Aorta (tissue), 5 donors: Measurements from ENCODE around the gene SEMA4B. TPM values are rescaled to one million over a fixed set of nuclear protein-coding genes. Genes with fewer than 3 reads are reported as not detected.

Experiments
- ATAC-seq: fragments of 200-7000 bp; cut with Tn5 transposase; one replicate; pipeline ENCODE4 v1.9.1; 2022; ENCODE audit warnings: moderate library complexity; ENCODE audit not compliant: low FRiP score
- DNase-seq, 2 donors: peaks; one replicate each; pipeline ENCODE4 v3.0.0-alpha.2; 2020
- H3K27ac ChIP-seq, 2 donors: one replicate each; pipeline ENCODE4 v1.5.1; 2013; ENCODE audit warnings: low read length in 2 of 2, mild to moderate bottlenecking in 2 of 2, moderate library complexity in 2 of 2, control low read depth in 1 of 2, inconsistent platforms in 1 of 2, low read depth in 1 of 2
- H3K27me3 ChIP-seq, 2 donors: one replicate each; pipeline ENCODE4 v1.6.1; 2013; ENCODE audit warnings: control low read depth in 1 of 2, low read length in 1 of 2, mild to moderate bottlenecking in 1 of 2, moderate library complexity in 1 of 2; ENCODE audit not compliant: insufficient read depth in 2 of 2, control insufficient read depth in 1 of 2
- H3K36me3 ChIP-seq, 2 donors: one replicate each; pipeline ENCODE4 v1.6.1; 2013; ENCODE audit warnings: control low read depth in 1 of 2, low read length in 1 of 2, mild to moderate bottlenecking in 1 of 2; ENCODE audit not compliant: insufficient read depth in 2 of 2, control insufficient read depth in 1 of 2
- H3K4me1 ChIP-seq, 2 donors: one replicate each; pipeline ENCODE4 v1.6.1; 2013; ENCODE audit warnings: low read length in 2 of 2, control low read depth in 1 of 2, mild to moderate bottlenecking in 1 of 2, moderate library complexity in 1 of 2; ENCODE audit not compliant: insufficient read depth in 2 of 2, control insufficient read depth in 1 of 2
- H3K4me3 ChIP-seq, 2 donors: one replicate each; pipeline ENCODE4 v1.5.1; 2013; ENCODE audit warnings: low read length in 2 of 2, control low read depth in 1 of 2, mild to moderate bottlenecking in 1 of 2
- H3K9me3 ChIP-seq: one replicate; pipeline ENCODE4 v1.6.1; 2013; ENCODE audit warnings: mild to moderate bottlenecking, low read length; ENCODE audit not compliant: control insufficient read depth
- WGBS, 2 donors: extraction: QIAGEN DNeasy Blood & Tissue Kit; methylation state at CpG; one replicate each; pipeline ENCODE4 v1.1.7; 2013; 5-methylcytosine and 5-hydroxymethylcytosine counted together
- intact Hi-C, 2 donors: fragments of 100-400 bp; cut with DNase I; formaldehyde crosslinking; loops; one replicate each; pipeline versions ENCODE4 v1.14.2 to v1.15.0; 2022
- polyA plus RNA-seq, 2 donors: library from polyadenylated mRNA; stranded (reverse); fragments of 200-250 nt; gene quantifications; one replicate each; pipeline ENCODE4 v1.2.3, GENCODE V29; 2013
- total RNA-seq, 2 donors: library from RNA; stranded (reverse); fragmentation: NEBNext Ultra II Directional; extraction: Animal tissue kit (Norgen Biotek cat#: 25700); gene quantifications; one replicate each; pipeline ENCODE4 v1.2.1, GENCODE V29; 2021
- donor health status: healthy with polysubstance abuse.
- donor health status: Bipolar disorder and iron deficiency.
- donor health status: DM: no; HTN: no; CAD: no.
- donor health status: DM: no; HTN: no; CAD: no.
- donor health status: DM: yes; HTN: yes; CAD: no.

Gene SEMA4B
- total and polyA plus RNA-seq, 4 donors: 9.7 to 30.4 (median 15.1) TPM

DNA sequence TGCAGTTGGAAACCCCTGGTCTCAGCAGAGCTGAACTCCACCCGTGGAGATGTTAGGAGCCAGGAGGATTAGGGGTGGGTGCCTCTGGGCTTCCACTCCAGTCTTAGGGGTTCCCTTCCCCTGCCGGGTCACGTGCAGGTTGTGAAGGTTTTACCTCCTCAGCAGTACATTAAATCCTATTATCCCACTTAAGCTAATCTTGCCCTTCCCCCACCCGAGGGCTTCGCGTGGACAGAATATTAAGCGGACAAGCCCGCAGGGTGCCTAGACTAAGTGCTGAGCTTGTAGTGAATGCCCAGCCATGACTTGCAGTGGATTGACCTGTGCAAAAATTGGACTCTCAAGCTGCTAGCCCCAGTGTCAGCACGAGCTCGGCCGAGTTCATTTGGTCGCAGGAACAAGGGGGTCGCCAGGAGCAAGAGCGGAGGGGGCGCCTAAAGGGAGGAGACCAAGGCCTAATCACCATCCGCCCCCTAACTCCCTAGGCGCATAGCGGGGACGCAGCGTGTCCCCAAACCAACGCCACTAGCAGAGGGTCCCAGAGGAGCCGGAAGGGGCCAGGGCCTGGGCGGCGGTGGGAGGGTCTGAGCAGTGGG is 498 bp upstream of the SEMA4B start:
- DNase-seq (peak in 1 of 2 donors; percentile 46), ATAC-seq (no peak)
- WGBS, 2 donors: 13 to 14% methylated on average over 21 to 24 of the region's 24 CpGs
- no peaks in the 10 kb centered on the region for H3K36me3 ChIP-seq
- H3K4me3 ChIP-seq: peak overlapping the region; percentile 68 to 73
- H3K27me3 ChIP-seq: no peaks in the 10 kb centered on the region
- no peaks in the 10 kb centered on the region for H3K4me1 ChIP-seq
- intact Hi-C loops: no loop called here
- H3K9me3 ChIP-seq: no peaks in the 10 kb centered on the region
- H3K27ac ChIP-seq: no peak overlapping the region

DNA sequence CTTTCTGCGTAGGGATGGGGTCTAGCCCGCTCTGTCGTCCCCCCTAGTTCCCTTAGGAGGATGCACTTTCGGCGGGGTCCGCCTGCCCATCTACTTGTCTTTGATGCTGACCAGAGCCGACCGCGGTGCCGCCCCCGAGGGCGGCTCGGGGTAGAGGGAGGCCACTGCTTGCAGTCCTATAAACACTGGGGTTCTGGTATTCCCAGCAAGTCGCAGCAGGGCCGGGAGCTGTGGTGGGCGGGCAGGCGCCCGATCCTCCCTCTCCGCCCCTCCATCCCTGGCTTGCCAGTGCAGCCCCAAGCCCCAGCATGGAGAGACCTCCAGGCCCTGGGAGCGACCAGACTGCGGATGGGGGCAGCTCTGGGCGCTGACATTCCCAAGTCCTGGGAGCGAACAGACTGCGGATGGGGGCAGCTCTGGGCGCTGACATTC is 830 bp downstream of the SEMA4B start:
- 7 to 11% methylated on average over 24 to 25 of the region's 25 CpGs for WGBS, 2 donors
- Histone ChIP-seq H3K9me3 (no peaks in the 10 kb centered on the region), H3K27me3 (no peaks in the 10 kb centered on the region), H3K36me3 (no peaks in the 10 kb centered on the region), H3K4me3 (peak overlapping the region; percentile 68 to 73), H3K27ac (no peak overlapping the region), H3K4me1 (no peaks in the 10 kb centered on the region)
- intact Hi-C loops: no loop called here
- DNase-seq (no peak), ATAC-seq (peak; percentile 31)

DNA sequence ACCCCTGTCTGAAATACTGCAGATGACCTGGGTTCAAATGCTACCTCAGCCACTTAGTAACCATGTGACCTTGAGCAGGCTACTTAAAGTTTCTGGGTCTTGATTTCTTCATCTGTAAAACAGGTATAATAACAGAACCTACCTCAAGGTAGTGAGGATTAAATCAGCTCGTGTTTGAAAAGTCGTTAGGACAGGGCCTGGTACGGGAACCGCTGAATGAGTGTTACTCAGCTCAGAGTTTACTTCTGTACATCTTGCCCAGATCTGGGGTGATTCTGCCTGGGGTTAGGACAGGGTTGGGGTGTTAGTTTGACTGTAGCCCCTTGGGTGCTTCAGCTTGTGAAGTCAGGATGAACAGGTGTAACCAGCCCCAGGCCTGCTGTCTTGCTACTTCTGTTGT is 1.8 kb downstream of the SEMA4B start:
- Histone ChIP-seq H3K9me3 (no peaks in the 10 kb centered on the region), H3K4me1 (no peaks in the 10 kb centered on the region), H3K36me3 (no peaks in the 10 kb centered on the region), H3K27me3 (no peaks in the 10 kb centered on the region), H3K27ac (no peak overlapping the region), H3K4me3 (no peak overlapping the region)
- DNase-seq: peak in 1 of 2 donors; percentile 20
- WGBS, 2 donors: 97 to 99% methylated on average over 4 of the region's 4 CpGs
- intact Hi-C loops: no loop called here
- no peak for ATAC-seq

- 98 to 99% methylated on average over 7 of the region's 7 CpGs for WGBS, 2 donors
- H3K4me3 ChIP-seq: no peak overlapping the region
- DNase-seq (no peak), ATAC-seq (no peak)
- H3K27me3 ChIP-seq: no peaks in the 10 kb centered on the region
- intact Hi-C loops: no loop called here
- H3K4me1 ChIP-seq: no peaks in the 10 kb centered on the region
- no peaks in the 10 kb centered on the region for H3K9me3 ChIP-seq
- H3K36me3 ChIP-seq: no peaks in the 10 kb centered on the region
- no peak overlapping the region for H3K27ac ChIP-seq
Measured at GRCh38 chr15:90203473-90203872, 2.3 kb downstream of the SEMA4B start.

DNA sequence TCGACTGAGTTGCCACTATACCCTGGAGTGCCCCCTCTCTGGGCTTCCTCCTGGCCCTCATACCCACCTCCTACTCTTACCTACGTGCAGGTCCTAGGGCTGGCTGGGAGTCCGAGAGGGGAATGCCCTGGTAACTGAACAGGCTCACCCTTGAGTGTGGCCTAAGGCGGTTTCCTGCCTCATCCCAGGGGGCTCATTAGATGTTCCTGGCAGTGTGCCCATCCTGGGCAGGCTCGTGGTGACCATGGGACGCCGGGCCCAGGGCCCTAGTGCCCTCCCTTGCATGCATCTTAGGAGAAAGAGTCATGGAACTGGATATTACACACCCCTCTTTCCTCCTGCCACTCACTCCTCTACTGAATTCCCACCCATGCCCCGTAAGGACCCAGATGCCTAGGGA is 2.8 kb downstream of the SEMA4B start:
- no peaks in the 10 kb centered on the region for H3K9me3 ChIP-seq
- ATAC-seq: peak; percentile 20
- intact Hi-C loops: no loop called here
- peak in 1 of 2 donors; percentile 90 for DNase-seq
- H3K27me3 ChIP-seq: no peaks in the 10 kb centered on the region
- no peak overlapping the region for H3K4me3 ChIP-seq
- WGBS, 2 donors: 35 to 37% methylated on average over 8 of the region's 8 CpGs
- no peaks in the 10 kb centered on the region for H3K36me3 ChIP-seq
- H3K4me1 ChIP-seq: no peaks in the 10 kb centered on the region
- H3K27ac ChIP-seq: no peak overlapping the region

DNA sequence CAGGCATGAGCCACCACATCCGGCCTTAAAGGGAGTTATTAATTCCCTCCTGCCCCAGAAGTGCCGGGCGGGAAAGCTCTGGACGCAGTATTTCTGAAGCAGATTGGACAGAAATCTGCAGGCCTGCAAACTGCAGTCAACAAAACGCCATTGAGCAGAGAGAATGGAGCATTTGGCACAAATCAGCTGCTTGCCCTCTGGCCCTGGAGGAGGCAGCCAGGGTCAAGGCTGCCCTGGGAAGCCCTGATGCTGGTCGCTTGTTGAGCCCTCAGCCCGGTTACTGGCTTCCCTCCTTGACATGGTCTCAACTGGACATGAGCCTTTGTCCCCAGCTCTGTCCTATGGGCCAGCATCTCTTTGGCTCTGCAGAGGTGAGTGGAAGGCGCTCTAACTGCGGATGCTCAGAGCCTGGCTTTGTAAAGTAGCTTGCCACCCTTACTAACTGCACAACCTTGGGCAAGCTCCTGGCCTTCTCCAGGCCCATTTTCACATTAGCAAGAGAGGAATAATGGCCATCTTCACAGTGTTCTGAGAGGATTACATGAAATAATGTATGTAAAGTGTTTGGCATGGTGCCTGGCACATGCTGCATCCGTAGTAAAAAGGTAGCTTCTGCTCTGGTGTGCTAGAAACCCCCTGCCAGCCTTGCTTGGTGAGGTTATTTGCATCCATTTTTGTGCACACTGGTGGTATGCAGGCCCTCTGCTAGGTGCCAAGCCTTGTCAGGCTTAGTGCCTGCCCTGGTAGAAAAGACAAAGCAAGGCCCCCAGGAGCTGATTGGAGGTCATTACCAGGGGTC is 4.1 kb downstream of the SEMA4B start:
- H3K27ac ChIP-seq: no peak overlapping the region

DNA sequence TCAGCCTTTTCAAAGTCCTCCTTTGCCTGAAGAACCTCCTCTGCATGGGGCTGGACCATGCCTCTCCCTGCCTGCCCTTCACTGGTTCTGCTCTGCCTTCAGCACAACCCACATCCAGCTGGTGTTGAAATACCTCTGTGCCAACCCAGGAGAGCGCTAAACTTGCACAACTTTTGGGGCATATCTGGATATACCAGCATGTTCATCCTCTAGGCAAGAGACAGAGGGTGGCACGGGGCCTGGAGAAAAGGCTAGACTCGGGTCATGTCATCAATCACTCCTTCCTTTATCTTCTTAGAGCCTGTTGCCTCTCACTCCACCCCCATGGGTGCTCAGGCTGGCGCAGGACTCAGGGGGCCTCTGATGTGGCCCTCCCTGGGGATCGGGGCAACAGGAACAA is 4.8 kb downstream of the SEMA4B start:
- WGBS, 2 donors: 92 to 93% methylated on average over 5 of the region's 5 CpGs
- DNase-seq (peak in 1 of 2 donors; percentile 30), ATAC-seq (no peak)
- intact Hi-C loops: no loop called here
- H3K36me3 ChIP-seq: no peaks in the 10 kb centered on the region
- no peaks in the 10 kb centered on the region for H3K4me1 ChIP-seq
- H3K9me3 ChIP-seq: no peaks in the 10 kb centered on the region
- H3K27ac ChIP-seq: no peak overlapping the region
- no peaks in the 10 kb centered on the region for H3K27me3 ChIP-seq
- H3K4me3 ChIP-seq: no peak overlapping the region

More for the DNA sequence above, 4.1 kb downstream of the SEMA4B start:
- Histone ChIP-seq H3K9me3 (no peaks in the 10 kb centered on the region), H3K36me3 (no peaks in the 10 kb centered on the region), H3K4me1 (no peaks in the 10 kb centered on the region), H3K4me3 (no peak overlapping the region), H3K27me3 (no peaks in the 10 kb centered on the region)
- intact Hi-C loops: no loop called here
- ATAC-seq (no peak), DNase-seq (peak; percentile 26 to 34)
- 85 to 90% methylated on average over 10 of the region's 10 CpGs for WGBS, 2 donors

GRCh38 chr15:90207252-90207651 is 6.1 kb downstream of the SEMA4B start:
- WGBS, 2 donors: 90 to 94% methylated on average over 6 of the region's 6 CpGs
- DNase-seq (peak in 1 of 2 donors; percentile 9), ATAC-seq (no peak)
- Histone ChIP-seq H3K4me1 (no peaks in the 10 kb centered on the region), H3K9me3 (no peaks in the 10 kb centered on the region), H3K36me3 (no peaks in the 10 kb centered on the region), H3K27ac (no peak overlapping the region), H3K4me3 (no peak overlapping the region), H3K27me3 (no peaks in the 10 kb centered on the region)
- intact Hi-C loops: no loop called here

GRCh38 chr15:90208356-90208755 is 7.2 kb downstream of the SEMA4B start:
- WGBS, 2 donors: 94 to 96% methylated on average over 6 of the region's 6 CpGs
- intact Hi-C loops: no loop called here
- DNase-seq (peak in 1 of 2 donors; percentile 9), ATAC-seq (no peak)
- Histone ChIP-seq H3K36me3 (no peaks in the 10 kb centered on the region), H3K4me3 (no peak overlapping the region), H3K9me3 (no peaks in the 10 kb centered on the region), H3K4me1 (no peaks in the 10 kb centered on the region), H3K27me3 (no peaks in the 10 kb centered on the region), H3K27ac (no peak overlapping the region)
